22Rv1 (cell line): ENCODE results near the gene ORC6.

Experiments used
- ZFX ChIP-seq: fragments of 450-650 bp; IDR thresholded peaks from 2 replicates; pipeline ENCODE4 v1.6.1; 2017; ENCODE audit warnings: antibody characterized with exemption, borderline replicate concordance
- TF ChIP-seq, protein P1 (sequence below): fragments of 450-650 bp; IDR thresholded peaks from 2 replicates; pipeline ENCODE4 v1.5.1; 2017; ENCODE audit warnings: mild to moderate bottlenecking

DNA sequence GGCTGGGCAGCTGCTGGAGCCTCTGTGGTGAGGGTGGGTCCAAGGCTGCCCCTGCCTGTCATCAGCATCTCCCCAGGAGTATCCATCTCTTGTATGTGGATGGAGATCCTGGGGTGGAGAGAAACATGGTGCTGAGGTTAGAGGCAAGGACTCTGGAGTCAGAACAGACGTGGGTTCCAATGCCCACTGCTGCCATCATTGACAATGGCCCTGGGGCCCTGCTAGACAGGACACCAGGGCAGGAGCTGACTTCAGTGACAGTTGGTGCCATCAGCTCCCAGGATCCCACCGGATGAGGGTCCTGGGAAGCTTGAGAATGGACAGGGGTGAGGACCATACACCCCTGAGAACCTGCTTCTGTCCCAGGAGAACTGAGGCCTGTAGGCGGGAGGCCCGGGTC, 43.1 kb downstream of the ORC6 start:
- TF ChIP-seq, protein P1, sequence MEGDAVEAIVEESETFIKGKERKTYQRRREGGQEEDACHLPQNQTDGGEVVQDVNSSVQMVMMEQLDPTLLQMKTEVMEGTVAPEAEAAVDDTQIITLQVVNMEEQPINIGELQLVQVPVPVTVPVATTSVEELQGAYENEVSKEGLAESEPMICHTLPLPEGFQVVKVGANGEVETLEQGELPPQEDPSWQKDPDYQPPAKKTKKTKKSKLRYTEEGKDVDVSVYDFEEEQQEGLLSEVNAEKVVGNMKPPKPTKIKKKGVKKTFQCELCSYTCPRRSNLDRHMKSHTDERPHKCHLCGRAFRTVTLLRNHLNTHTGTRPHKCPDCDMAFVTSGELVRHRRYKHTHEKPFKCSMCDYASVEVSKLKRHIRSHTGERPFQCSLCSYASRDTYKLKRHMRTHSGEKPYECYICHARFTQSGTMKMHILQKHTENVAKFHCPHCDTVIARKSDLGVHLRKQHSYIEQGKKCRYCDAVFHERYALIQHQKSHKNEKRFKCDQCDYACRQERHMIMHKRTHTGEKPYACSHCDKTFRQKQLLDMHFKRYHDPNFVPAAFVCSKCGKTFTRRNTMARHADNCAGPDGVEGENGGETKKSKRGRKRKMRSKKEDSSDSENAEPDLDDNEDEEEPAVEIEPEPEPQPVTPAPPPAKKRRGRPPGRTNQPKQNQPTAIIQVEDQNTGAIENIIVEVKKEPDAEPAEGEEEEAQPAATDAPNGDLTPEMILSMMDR: no peak
- no peak for TF ChIP-seq ZFX
